HG03565 (cell line): ENCODE measurements around the gene CLNK.
A peak's percentile ranks its signal among the peaks of the same experiment; 100 is the strongest.

Experiments
- ATAC-seq: cut with Tn5 transposase; IDR thresholded peaks from one replicate; pipeline ENCODE4 v1.9.1; 2021; ENCODE audit warnings: mild to moderate bottlenecking, moderate library complexity; ENCODE audit not compliant: unreplicated experiment

CLNK gene

DNA sequence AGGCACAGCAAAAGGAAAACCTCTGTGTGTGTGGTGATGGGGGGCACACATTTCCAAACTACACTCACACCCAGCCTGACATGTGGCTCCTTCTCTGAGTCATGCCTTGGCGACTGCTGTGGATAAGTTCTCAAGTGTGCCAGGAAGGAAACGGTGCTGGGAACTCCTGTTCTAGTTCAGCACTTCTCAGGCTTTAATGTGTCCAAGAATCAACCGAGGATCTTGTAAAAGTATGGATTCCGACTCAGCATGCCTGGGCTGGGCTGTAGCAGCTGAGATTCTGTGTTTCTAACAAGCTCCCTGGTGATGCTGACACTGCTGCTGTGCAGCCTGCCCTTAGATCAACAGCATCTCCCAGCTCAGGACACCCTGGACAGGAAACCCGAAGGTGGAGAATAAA is 20.2 kb downstream of the CLNK start:
- ATAC-seq = no peak

DNA sequence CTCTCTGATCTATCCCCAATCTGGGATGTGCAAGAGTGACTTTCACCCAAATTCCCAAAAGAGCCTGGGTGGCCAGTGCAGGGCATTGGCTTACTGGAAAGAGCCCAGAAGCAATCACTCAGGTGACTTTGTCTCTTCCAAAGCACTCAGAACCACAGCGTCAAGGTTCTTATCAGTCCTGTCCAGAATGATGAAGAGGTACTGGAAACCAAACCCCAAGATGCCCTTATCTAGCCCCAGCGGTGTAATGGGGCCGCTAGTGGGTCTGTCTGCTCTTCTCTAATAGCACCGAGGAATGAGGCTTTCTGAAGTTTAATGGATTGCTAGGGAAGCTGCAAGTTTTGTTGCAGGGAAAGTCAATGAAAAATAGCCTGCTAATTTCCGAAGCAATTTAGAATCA is 21.6 kb downstream of the CLNK start:
- no peak for ATAC-seq

DNA sequence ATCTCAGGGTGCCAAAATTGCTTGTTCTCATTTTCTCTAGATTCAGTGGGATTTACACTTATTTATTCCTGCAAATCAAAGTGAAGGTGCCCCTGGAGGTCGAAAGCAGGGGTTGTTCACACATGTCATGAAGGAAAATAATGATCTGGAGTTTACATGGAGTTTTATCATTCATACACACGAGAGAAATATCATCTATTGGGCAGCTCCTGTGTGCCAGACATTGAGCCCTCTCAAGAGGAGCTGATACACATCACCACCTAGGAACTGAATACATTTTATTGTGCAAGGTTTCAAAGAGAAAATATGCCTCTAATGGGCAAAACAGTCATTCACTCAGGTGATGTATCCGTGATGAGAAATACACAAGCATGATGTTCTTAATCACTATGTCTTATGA is 23.5 kb downstream of the CLNK start:
- ATAC-seq = no peak

DNA sequence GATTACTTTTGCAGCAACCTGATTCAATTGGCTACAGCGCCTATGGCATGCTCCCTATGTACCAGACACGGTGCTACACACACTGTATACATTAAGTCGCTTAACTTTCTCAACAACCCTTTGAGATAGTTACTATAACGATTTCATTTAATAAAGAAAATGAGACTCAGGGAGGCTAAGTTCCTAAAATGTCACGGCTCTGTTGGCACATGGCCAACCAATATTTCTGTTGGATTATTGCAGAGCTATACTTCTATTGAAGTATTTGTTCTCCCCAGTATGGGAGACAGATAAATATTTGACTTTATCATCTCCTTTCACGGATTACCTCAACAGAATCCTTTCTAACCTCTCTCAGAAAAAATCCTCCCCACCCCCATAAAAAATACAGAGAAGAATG is 25.3 kb downstream of the CLNK start:
- no peak for ATAC-seq

DNA sequence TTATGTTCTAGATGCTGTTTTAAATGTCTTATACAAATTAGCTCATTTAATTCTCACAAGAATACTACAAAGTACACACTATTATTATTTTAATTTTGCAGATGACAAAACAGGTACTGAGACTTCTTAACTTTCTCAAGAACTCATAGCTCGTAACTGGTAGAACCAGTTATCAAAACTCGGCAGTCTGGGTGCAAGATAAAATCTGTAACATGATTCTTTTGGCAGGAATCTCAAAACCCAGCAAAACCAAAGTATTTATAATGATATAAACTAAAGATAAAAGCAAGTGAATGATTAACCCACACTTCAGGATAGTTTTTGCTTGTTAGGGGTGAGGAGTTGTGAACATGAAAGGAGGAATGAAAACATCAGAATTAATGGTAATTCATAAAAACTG is 27.6 kb downstream of the CLNK start:
- ATAC-seq = no peak

DNA sequence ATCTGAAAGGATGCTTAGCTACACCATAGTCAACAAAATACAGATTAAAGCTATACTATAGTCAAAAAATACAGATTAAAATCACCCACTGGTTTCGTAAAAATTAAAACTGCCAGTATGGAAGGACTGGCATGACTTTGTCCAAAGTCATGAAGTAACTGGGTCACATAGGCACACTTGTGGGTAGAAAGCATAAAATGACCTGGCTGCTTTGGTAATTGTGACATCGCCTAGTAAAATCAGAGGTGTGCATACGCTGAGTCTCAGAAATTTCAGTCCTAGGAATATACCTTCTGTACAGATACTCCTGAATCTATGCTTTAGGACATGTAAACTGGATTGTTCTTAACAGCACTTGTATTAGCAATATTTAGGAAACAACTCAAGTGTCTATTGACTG is 28.1 kb downstream of the CLNK start:
- no peak for ATAC-seq

DNA sequence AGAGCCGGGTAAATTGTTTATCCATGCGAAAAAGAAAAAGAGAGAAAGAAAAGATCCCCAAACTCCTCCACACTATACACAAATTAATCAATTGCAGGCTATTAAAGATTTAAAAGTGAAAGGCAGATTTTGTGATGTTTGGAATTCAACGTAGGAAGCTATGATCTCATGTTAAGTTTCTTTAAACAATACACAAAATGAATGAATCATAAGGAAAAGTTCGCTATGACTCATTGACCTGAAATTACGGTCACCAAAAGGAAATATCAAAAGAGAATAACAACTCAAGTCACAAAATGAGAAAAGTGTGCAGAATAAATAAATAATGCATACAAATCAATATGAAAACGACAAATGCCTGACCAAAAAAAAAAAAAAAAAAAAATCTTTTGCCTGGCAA is 28.6 kb downstream of the CLNK start:
- ATAC-seq = no peak

DNA sequence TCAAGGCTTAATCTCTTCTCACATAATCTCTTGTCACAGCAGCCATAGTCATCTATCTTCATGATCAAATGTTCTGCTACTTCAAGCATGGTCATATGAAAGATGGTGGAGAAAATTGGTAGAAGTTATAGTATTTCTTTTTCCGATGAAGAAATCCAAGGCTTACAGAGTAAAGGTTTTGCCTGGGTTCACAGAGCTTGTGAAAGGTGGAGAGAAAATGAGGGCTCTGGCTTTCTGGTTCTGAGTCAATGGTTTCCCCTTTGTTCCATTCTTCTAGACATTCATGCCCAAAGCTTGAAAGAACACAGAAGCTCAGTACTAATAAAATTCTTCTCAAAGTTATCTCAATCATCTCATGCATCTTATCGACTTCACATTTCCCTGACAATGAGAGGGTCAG is 36.1 kb downstream of the CLNK start:
- no peak for ATAC-seq

DNA sequence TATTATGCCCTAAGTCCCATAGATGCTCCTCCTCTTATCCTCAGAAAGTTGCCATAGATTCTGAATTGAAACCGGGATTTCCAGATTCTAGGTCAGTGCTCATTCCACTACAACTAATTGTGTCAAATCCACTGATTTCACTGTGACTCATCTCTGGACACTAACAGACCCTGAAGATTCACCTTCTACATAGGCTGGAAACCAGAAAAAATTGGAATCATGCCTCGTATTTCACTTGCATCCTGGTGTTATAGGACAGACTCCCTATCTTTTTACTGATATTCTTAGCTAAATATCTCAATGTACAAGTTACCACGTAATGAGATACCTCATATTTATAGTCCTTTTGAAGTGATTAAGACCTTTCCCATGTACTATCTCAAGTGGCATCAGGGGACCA is 36.7 kb downstream of the CLNK start:
- ATAC-seq = no peak

DNA sequence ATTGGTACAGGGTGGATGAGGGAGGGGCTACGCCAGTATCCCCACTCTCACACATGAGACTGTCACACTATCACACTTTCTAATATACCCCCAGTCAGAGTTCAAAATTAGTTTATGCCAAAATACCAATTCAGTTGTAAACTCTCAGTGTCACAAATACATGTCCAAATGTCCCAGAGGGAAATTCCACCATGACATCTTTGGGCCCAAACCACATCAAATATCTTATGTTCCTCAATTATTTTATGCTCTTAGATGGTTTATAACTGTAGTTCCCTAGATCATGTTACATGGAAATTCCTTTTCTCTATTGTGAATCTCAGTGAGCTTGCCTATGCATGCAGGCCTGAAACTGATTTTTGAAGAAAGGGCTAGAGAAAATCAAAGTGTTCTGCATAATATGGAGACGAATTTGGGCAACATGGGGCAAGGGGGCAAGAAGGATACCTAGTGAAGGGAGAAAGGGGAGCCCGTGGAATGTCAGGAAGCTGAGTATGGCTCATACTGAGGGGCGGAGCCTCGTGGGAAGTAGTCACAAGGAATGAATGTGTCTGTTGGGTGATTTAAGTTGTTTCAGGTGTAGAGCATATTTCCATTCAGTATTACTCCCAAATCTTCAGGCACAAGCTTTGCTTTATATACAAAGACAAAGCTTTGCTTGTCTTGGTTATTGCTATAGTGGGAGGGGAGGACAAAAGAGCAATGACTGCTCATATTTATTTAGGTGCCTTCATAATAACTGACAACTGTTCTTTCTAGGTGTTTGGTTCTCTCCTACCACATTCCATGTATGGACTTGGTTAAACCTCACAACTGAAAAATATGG is 40.8 kb downstream of the CLNK start:
- no peak for ATAC-seq

DNA sequence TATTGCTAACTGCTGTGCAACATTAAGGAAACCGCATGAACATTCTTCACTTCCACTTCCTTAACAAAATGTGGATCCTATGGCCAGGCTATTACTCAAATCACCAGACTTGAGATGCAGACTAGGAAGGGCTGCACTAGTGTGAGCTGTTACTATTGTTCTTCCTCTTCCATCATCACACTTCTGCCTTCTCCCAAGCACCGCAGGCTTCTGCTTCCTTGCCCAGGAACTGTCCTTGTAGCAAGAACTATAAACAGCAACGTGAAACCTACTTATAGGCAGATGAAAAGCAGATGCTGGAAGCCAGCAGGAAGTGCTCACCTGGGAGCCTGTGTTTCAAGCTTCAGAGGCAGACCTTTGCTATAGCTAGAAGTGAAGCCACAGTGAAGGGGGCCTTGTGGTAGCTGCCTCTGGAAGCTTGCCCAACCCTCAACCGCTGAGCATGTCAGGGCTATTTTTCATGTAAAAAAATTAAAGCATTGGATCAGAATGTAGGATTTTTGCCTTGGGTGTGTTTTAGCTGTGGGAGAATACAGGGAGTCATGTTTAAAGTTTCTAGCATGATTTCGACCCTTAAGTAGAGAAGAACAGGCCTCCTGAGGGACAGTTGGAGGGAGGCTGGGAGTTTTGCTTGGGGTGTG is 43.9 kb downstream of the CLNK start:
- no peak for ATAC-seq

DNA sequence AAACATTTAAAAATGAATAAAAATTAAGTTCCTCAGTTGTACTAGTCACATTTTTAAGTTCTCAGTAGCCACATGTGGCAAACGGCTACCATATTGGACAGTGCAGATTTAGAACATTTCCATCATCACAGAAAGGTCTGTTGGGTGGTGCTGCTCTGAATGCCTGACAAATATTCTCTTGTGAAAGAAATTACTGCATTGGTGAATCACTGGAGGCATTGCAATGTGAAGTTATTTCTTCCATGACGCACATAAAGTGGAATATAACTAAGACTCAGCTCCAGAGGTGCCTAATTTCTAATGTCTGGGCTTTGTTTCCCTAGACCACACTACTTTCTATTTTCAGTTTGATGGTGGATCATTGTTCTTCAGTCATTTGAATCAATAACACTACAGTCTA is 44.9 kb downstream of the CLNK start:
- ATAC-seq = no peak

DNA sequence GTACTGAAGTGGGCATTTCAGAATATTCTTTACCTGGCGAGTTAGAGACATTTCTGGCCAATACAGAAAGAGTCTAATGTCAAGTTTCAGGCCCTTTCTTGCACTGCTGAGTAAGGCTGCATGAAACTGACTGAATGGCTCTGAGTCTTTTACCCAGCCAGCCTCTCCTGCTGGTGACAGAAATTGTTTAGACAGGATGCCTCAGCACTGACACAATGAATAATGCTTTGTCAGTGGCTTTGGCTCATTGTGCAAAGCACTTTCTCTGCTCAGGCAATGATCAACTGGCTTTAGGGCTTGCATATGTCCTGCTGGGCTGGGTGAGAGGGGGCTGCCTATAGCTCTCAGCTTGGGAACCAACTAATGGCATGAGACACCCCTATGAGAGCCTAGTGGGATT is 45.5 kb downstream of the CLNK start:
- ATAC-seq = no peak

DNA sequence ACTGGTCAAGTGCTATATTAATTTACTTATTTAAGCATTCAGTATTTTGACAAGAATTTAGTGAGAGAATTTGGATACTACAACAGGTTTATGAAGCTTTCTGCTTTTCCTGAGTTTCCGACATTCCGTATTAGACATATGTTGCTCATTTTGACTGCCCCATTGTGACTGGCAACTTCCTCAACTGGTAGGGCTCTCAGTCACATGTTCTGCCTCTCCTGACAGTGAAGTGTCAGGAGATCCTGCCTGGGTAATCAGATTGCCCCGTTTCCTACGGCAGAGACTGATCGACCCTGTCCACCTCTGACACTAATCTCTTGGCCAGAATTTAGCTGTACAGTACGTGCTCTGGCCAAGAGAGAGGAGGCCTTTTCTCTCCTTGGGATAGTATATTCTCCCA is 49.5 kb downstream of the CLNK start:
- no peak for ATAC-seq

DNA sequence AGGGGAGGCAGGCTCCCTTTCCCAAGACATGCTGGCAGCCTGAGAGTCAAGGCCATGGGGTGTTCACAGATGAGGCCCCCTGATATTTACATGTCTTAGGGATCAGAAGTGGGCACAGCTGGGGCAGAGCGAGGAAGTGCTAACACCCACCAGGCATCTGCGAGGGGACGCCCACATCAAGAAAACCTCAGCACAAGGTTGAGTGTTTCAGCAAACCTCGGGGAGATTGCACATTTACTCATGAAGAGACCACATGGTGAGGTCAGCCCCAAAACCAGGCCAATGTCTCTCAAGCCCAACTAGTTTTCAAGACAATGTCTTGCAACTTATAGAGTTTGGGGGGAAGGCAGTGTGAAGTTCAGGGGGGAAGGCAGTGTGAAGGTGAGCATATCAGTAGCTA is 55.2 kb downstream of the CLNK start:
- peak; percentile 73 for ATAC-seq

DNA sequence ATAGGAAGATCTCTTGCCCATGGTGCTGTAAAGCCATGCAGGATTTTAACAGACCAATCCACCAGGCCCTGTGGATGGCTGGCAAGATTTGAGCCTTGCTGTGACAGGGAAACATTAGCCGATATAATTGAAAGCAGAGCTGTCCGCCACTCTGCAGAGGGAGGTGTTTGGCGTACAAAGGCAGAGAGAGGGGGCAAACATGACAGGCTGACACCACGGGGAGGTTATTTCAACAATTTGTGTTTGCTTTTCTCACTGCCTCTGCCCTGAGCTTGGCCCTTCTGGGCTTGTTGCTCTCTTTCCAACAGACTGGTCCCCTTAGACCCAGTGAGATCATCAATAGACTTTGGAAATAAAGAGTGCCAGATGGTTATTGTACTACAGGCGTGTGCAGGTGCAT is 59.4 kb downstream of the CLNK start:
- no peak for ATAC-seq

DNA sequence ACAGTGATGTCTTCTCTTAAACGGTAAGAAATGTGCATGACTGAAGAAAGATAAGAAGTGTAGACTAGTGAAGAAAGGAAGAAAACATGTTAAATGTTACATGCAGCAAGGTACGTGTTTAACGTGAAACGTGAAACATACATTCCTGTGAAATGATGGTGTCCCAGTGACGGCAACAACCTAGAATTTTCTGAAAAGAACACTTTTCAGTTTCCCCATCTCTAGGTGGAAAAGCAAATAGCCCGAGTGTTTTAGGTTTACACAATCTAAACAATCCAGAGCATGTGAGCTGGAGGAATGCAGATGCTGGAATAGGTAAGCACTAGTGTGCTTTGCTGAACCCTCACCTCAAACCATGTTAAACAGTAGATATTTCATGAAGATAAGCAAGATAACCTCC is 60.7 kb downstream of the CLNK start:
- ATAC-seq = no peak

DNA sequence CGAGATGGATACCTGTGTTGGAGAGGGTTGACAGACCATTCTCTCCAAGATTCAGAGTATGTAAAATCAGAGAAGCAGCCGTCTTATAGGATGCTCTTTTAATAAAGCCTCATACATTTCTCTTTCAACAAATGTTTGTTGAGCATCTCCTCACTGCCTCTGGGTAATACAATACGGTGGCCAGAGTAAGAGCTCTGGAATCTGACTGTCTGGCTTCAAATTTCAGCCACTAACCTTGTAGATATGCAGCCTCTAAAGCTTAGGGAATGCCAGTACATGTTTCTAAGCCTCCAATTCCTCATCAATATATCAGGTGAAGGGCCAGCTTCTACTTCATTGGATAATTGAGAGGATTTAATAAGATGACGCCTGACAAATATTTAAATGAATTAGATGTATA is 61.3 kb downstream of the CLNK start:
- no peak for ATAC-seq

DNA sequence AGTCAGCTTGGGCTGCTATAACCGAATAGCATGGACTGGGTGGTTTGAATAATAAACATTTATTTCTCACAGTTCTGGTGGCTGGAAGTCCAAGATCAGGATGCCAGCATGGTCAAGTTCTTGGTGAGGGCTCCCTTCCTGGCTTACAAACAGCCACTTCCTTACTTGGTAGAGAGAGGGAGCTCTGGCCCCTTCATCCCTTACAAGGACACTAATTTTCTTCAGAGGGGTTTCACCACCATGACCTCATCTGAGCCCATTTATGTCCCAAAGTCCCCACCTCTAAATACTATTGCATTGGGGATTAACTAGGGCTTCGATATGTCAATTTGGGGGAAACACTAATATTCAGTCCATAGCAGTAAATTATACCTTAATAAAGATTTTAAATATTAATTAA is 61.8 kb downstream of the CLNK start:
- ATAC-seq = peak; percentile 67

DNA sequence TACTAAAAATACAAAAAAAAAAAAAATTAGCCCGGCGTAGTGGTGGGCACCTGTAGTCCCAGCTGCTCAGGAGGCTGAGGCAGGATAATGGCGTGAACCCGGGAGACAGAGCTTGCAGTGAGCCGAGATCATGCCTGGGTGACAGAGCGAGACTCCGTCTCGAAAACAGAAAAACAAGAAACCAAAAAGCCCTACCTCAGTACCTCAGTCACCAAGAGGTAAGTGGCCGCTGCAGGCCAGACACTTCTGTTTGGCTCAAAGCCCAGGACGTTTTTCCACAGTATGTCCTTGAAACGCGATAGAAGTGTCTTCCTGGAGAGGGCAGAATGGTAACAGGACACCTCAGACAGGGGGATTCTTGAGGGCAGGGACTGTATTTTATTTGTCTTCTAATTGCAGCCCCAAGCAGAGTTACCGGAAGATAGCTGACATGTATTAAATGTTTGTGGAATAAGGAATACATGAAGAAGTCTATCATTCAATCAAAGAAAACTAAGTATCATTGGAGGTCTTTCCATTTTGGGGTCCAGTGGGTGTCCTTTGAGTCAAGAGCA is 63.6 kb downstream of the CLNK start:
- no peak for ATAC-seq

DNA sequence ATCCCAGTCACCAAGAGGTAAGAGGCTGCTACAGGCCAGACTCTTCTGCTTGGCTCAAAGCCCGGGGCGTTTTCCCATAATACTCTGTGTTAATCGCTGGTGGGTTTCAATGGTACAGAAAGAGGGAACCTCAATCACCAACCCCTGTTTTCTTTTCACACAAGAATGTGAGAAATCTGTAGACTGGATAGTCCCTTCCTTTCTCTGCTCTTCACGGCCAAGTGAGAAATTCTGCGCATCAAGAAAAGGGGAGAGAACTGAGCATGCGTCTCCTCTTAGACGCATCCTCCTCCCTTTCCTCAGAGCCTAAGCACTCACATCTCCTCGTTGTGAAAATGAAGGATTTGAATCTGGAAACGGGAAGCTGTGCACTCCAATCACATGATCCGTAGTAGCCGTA is 64.7 kb downstream of the CLNK start:
- no peak for ATAC-seq

DNA sequence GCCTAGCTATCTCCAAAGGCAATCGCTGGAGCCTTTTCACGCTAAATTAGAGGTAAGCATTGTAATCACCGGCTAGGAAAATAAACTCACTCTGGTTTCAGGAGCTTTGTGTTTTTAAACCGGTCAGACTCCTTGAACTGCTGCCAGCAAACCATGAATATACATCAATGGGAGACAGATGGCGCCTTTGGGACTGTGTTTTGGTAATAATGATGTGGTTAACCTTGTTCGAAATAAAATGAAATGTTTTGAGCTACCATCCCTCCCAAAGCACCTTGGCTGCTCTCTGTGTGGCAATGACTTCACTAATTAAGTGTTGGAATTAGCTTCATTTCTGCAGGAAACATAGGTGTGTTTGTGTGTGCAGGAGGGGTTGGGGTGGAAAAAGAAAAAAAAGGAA is 65.3 kb downstream of the CLNK start:
- no peak for ATAC-seq
